Right lobe of liver (tissue), 4 donors: Measurements from ENCODE around the gene DUSP22.

ENCODE experiments used
- POLR2A ChIP-seq: fragments of 450-650 bp; IDR thresholded peaks from one replicate; pipeline ENCODE4 v1.6.1; 2017; ENCODE audit warnings: antibody characterized with exemption, mild to moderate bottlenecking
- TF ChIP-seq, protein P1 (sequence below), 4 donors: fragments of 200-600 bp in 3 of 4; fragments of 450-650 bp in 1 of 4; IDR thresholded peaks; one replicate each; pipeline versions ENCODE4 v1.5.1 to v1.8.0; 2016 to 2022; ENCODE audit warnings: antibody characterized with exemption in 4 of 4, mild to moderate bottlenecking in 2 of 4
- donor health status: DM: no; HTN: no; CAD: no.
- donor health status: DM: no; HTN: no; CAD: no.
- donor health status: DM: no; HTN: yes; CAD: no.

DNA sequence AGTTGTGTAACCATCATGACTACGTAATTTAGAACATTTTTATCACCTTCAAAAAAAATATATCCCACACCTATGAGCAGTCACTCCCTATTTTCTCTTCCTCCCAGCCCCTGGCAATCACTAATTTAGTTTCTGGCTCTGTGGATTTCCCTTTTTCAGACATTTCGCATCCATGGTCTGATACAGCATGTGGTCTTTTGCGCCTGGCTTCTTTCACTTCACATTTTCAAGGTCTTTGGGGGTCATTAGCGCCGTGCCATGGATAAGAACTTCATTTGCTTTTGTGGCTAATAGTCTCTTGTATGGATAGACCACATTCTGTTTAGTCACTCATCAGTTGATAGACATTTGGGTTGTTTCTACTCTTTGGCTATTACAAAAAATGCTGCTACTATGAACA, 44.9 kb upstream of the DUSP22 start:
- TF ChIP-seq, protein P1, sequence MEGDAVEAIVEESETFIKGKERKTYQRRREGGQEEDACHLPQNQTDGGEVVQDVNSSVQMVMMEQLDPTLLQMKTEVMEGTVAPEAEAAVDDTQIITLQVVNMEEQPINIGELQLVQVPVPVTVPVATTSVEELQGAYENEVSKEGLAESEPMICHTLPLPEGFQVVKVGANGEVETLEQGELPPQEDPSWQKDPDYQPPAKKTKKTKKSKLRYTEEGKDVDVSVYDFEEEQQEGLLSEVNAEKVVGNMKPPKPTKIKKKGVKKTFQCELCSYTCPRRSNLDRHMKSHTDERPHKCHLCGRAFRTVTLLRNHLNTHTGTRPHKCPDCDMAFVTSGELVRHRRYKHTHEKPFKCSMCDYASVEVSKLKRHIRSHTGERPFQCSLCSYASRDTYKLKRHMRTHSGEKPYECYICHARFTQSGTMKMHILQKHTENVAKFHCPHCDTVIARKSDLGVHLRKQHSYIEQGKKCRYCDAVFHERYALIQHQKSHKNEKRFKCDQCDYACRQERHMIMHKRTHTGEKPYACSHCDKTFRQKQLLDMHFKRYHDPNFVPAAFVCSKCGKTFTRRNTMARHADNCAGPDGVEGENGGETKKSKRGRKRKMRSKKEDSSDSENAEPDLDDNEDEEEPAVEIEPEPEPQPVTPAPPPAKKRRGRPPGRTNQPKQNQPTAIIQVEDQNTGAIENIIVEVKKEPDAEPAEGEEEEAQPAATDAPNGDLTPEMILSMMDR (IDR thresholded peaks at IDR 0.05) = no peak
- TF ChIP-seq POLR2A = no peak
